GM18868 (cell line): ENCODE data around the gene DHX30.
"Not testable (repeated sequence)": the region's sequence is repeated elsewhere in the genome, so short reads cannot be mapped to it uniquely, and the experiment has no call there.

ENCODE experiments used
- ATAC-seq: cut with Tn5 transposase; IDR thresholded peaks from one replicate; pipeline ENCODE4 v1.9.1; 2021; ENCODE audit warnings: mild to moderate bottlenecking, moderate library complexity; ENCODE audit not compliant: unreplicated experiment

Gene DHX30

GRCh38 chr3:47813551-47814177 is 10.7 kb downstream of the DHX30 start:
- no peak for ATAC-seq

GRCh38 chr3:47817609-47818008 is 14.7 kb downstream of the DHX30 start:
- ATAC-seq, result no peak

- peak; percentile 96 for ATAC-seq
Observed at GRCh38 chr3:47824541-47825473, 21.9 kb downstream of the DHX30 start.

GRCh38 chr3:47825590-47825989 is 22.7 kb downstream of the DHX30 start:
- no peak for ATAC-seq

GRCh38 chr3:47829482-47829881 is 26.5 kb downstream of the DHX30 start:
- ATAC-seq, result not testable (repeated sequence)

- no peak for ATAC-seq
Observed at GRCh38 chr3:47836986-47837385, 34.0 kb downstream of the DHX30 start.

GRCh38 chr3:47838503-47838902 is 35.6 kb downstream of the DHX30 start:
- ATAC-seq, result no peak

GRCh38 chr3:47841786-47842349 is 38.9 kb downstream of the DHX30 start:
- ATAC-seq, result no peak

GRCh38 chr3:47846186-47846879 is 43.4 kb downstream of the DHX30 start:
- no peak for ATAC-seq

- ATAC-seq, result no peak
Observed at GRCh38 chr3:47846880-47847248, 43.9 kb downstream of the DHX30 start.

- ATAC-seq, result no peak
Observed at GRCh38 chr3:47847260-47847659, 44.3 kb downstream of the DHX30 start.

GRCh38 chr3:47847801-47848518 is 45.0 kb downstream of the DHX30 start:
- no peak for ATAC-seq

GRCh38 chr3:47848599-47849117 is 45.7 kb downstream of the DHX30 start:
- no peak for ATAC-seq

- ATAC-seq, result no peak
Observed at GRCh38 chr3:47849186-47849698, 46.3 kb downstream of the DHX30 start.

- no peak for ATAC-seq
Observed at GRCh38 chr3:47849699-47850563, 47.0 kb downstream of the DHX30 start.

- no peak for ATAC-seq
Observed at GRCh38 chr3:47850564-47851410, 47.8 kb downstream of the DHX30 start.

GRCh38 chr3:47851888-47852603 is 49.1 kb downstream of the DHX30 start:
- ATAC-seq, result no peak
